ENCODE results near the gene TRMT112.

TRMT112 gene

DNA sequence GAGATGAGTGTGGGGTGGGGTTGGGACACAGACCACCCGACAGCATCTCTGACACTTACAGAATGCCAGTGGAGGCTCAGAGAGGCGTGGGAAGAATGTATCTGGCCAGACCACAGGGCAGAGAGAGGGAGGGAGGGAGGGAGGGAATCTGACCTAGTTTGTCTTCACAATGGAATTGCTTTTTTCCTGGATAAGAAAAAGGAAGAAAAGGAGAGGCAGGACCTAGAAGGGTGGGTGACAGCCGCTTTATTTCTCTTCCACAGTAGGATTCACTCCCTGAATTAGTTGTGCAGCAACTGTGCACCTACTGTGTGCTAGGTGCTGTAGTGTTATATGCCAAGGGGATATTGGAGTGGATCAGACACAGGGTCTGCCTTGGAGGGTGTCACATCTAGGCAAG, 22.6 kb downstream of the TRMT112 start:
- no peak for DNase-seq

DNA sequence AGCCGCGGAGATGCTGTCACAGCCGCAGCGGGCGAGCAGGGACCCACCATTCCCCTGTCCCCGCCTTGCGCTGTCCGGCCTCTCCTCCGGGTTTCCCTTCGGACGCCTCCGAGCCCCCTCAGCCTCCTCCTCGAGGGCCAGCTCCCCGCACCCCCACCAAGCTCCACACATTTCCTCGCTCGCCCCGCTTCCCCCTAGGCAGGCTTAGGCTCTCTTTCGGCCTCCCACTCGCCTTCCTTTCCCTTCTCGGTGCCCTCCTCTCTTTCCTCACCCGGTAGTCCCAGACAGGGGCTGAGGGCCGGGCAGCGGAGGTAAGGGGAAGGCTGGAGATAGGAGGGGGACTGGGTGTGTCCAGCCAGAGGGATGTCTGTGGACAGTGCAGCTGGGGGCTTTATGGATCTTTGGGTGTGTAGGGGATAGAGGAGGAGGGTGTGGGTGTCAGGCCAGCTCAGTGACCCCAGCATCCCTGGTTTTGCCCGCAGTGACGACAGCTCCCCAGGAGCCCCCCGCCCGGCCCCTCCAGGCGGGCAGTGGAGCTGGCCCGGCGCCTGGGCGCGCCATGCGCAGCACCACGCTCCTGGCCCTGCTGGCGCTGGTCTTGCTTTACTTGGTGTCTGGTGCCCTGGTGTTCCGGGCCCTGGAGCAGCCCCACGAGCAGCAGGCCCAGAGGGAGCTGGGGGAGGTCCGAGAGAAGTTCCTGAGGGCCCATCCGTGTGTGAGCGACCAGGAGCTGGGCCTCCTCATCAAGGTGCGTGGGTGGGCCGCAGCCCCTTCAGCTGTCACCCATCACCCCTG, 24.7 kb downstream of the TRMT112 start:
- peak in 1 of 51 donors; percentile 26 for DNase-seq

DNA sequence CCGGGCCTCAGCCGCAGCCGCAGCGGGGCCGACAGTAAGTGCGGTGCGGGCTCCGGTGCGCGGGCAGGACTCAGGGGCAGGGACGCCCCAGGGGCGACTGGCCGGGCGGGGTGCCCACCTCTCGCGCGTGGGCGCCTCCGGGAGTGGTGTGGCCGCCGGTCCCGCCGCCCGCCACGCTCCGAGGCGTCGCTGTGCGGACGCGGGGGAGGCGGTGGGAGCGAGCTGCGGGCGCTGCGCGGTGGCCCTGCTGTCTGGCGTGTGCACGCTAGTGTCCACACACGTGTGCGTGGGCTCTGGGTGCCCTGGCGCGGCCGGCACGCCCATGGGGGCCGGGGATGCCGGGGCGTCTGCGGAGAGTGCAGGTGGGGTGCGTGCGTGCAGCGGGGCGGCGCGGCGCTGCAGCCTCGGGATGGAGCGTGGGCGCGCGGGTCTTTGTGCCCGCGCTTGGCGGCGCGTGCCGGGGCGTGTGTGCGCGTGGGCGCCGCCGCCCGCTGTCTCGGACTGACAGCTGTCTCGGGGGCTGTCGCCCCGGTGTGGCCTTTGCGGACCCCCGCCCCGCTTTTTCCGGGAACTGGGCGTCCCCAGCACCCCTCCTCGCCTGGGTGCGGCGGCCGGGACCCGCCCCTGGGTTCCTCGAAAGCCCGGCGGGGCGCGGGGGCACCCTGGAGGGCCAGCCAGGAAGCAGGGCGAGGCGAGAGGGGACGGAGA, 25.5 kb downstream of the TRMT112 start:
- DNase-seq = peak in 5 of 51 donors; percentile 12 to 48 (median 39)

DNA sequence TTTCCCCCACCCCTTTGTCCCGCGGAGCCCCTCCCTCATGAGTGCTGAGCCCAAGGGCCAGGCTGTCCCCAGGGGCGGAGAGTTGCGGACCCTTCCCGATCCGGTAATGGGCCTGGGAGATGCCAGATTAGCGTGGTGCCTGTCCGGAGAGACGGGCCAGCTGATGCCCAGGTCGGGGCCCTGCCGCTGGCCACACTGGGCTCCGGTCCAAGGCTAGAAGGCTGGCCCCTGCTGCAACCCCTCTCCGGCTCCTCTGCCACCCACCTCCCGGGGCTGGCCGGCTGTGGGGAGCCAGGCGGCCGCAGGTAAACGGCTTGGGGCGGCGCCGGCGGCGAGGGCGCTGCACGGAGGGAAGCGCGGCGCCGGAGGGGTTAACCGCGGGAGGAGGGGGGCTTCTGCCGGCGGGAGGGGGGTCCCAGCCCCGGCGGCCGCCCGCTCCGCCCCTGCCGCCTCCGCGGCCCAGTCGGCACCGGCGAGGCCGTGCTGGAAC, 26.1 kb downstream of the TRMT112 start, which contains the start of gene KCNK4:
Gene KCNK4 (plus strand): TSS at position 41 of the 490 bp plus-strand sequence. CDS start 1,717 bp downstream, outside the sequence.
- DNase-seq = no peak

DNA sequence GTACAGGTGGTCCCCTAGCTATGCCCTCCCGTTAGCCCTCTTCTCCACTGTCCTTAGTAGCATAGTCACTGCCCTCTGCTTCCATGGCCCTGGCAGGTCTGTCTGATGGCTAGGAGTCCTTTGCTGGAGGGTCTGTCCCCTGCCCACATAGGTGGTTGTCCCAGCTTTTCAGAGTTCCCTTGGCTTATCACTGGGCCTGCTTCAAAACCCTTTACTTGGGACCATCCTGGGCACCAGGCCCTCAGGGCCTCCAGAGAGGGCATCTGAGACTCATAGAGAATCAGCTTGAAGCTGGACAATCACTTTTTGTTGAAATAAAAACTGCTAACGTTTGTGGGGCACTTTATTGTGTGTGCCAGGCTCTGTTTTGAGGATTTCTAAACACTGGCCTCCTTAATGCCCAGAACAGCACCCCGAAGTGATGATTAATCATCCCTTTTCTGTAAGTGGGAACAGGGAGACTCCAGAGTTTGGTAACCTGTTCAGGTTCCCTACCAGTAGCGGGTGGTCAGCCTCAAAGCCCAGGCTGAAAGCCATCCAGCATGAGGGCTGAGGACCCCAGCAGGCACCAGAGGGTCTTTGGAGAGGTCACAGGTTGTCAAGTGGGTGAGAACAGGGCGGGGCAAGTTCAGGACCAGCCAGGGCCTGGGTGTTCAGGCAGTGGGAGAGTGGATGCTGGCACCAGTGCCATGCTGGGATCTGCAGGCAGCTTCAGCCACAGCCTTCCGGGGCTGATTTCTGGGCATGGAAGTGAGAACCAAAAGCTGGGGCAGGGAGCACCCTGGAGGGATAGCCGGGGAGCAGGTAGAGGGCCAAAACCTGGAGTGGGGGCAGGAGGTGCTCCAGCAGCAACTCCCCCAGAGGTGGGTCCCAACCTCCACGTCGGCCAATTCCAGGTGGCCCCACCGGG, 26.8 kb downstream of the TRMT112 start:
- DNase-seq = no peak

DNA sequence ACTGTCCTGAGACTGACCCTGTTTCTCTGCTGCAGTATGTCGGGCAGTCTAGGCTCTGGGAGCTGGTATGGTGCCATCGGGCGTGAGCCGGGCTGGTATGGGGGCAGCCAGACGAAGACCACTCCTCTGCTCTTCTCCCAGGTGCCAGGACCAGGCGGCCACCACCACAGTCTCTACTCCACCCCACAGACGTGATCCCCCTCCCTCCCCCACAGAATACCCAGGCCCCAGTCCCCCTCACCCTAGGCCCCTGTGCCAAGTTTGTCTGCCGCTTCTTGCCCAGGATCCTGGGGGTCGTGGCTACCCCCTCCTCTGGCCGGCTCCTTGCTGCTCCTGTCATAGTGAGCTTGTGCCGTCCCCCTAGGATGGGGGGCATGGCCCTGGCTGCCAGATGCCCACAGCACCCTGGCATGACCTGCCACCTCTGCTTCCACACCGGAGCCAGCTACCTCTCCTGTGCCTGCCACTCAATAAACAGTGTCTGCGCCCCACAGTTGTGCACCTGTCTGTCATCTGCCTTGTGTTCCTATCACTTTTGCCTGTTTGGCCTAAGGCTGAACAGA, 28.3 kb downstream of the TRMT112 start:
- no peak for DNase-seq

DNA sequence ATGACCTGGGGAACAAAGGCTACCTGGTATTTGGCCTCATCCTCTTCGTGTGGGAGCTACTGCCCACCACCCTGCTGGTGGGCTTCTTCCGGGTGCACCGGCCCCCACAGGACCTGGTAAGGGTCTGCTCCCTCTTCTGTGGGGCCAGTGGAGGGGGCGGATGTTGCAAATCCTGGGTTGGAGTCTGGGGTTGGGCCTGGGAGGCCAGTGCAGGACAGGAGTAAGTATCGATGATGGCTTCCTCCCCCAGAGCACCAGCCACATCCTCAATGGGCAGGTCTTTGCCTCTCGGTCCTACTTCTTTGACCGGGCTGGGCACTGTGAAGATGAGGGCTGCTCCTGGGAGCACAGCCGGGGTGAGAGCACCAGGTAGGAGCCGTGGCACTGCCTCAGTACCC, 29.0 kb downstream of the TRMT112 start:
- no peak for DNase-seq

DNA sequence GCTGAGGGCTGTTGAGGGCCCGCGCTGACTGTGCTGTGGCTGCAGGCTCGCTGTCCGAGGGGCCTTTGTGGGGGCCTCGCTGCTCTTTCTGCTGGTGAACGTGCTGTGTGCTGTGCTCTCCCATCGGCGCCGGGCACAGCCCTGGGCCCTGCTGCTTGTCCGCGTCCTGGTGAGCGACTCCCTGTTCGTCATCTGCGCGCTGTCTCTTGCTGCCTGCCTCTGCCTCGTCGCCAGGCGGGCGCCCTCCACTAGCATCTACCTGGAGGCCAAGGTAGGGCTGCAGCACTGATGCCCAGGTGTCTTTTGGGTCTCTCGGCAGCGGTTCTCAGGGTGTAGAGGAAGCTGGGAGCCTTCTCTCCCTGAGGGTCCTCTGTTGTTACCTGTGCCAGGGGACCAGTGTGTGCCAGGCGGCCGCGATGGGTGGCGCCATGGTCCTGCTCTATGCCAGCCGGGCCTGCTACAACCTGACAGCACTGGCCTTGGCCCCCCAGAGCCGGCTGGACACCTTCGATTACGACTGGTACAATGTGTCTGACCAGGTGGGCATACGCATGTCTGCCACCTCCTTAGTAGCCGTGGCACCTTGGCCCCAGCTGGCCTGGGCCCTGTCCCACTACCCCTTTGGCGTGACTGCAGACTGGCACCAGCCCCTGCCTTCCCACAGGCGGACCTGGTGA, 29.5 kb downstream of the TRMT112 start:
- no peak for DNase-seq

DNA sequence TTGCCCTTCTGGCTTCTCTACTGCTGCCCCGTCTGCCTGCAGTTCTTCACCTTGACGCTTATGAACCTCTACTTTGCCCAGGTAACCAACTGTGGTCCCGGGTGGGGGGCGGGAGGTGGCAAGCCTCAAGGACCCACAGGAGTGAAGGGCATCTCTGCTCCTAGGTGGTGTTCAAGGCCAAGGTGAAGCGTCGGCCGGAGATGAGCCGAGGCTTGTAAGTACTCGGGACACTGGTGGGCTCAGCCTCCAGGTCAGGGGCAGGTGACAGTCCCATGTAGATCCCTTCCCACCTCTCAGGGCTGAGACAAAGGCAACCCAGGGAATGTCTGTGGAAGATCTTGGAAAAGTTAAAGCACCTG, 30.6 kb downstream of the TRMT112 start:
- no peak for DNase-seq

DNA sequence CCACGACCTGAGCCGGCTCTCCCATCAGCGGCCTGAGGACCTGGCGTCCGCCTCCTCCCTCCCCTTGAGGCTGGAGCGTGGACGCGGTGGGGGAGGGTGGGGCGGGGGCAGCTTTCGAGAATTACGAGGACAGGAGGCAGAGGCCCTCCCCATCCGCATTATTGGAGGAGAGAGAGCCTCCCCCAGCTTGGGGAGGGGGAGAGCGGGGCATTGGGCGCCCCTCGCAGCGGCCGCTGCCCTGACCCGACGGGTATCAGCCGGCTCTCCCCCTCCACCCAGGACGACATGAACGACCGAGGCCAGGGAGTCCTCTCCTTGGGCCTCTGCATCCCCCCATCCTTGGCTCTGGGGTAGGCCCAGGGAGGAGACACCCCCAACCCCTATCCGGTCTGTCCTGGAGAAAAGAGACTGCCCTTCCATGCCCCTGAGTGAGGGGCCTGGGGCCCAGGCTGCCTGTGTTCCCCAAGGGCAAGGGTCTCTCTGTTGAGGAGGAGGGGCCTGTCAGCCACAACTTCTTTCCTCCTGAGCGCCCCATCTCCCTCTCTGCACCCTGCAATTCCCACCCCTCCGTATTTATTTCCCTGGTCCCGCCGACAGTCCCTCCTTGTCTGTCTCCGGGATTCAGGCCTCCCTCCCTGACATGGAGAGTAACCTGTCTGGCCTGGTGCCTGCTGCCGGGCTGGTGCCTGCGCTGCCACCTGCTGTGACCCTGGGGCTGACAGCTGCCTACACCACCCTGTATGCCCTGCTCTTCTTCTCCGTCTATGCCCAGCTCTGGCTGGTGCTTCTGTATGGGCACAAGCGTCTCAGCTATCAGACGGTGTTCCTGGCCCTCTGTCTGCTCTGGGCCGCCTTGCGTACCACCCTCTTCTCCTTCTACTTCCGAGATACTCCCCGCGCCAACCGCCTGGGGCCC, 31.2 kb downstream of the TRMT112 start:
- no peak for DNase-seq

DNA sequence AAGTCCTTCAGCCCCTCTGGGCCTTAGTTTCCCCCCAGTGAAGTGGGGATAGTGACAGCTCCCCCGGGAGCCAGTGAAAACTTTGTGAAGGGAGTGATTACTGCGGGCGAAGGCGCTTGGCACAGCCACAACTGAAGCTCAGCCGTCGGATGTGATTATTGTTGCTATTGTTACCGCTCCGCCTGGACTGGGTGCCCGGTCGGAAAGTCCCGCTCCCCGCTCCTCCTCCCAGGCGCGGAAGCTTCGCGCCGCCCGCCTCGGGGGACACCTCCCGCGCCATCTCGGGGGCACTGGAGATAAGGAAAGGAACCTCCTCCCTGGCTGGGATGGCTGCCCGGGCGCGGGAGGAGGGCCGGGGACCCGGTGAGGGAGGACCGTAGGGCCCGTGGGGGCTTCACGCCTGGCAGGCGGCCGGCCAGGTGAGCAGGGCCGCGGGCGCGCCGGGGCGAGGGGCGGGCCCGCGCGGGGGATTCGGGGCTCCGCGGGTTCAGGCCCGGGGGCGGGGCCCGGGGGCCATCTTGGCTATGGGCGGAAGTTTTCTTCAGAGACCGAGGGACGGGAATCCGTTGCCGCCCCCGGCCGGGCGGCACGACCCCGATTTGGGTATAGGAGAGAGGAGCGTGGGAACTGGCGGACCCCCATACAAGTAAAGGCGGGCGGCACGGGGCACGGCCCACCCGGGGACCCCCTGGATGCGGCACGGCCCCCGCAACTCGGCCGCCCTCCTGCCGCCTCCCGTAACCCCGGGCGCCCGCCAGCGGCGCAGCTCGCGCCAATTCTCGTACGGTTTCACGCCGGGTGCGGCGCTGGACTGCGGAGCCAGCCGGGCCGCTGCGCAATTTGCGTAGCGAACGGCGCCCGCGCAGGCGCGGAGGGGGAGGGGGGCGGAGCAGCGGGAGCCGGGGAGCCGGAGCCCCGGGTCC, 32.1 kb downstream of the TRMT112 start, which contains the start of gene GPR137:
Gene GPR137 (plus strand): TSS at position 887 of the 923 bp plus-strand sequence. CDS start 677 bp downstream, outside the sequence.
- peak; percentile 44 to 98 (median 86) for DNase-seq

DNA sequence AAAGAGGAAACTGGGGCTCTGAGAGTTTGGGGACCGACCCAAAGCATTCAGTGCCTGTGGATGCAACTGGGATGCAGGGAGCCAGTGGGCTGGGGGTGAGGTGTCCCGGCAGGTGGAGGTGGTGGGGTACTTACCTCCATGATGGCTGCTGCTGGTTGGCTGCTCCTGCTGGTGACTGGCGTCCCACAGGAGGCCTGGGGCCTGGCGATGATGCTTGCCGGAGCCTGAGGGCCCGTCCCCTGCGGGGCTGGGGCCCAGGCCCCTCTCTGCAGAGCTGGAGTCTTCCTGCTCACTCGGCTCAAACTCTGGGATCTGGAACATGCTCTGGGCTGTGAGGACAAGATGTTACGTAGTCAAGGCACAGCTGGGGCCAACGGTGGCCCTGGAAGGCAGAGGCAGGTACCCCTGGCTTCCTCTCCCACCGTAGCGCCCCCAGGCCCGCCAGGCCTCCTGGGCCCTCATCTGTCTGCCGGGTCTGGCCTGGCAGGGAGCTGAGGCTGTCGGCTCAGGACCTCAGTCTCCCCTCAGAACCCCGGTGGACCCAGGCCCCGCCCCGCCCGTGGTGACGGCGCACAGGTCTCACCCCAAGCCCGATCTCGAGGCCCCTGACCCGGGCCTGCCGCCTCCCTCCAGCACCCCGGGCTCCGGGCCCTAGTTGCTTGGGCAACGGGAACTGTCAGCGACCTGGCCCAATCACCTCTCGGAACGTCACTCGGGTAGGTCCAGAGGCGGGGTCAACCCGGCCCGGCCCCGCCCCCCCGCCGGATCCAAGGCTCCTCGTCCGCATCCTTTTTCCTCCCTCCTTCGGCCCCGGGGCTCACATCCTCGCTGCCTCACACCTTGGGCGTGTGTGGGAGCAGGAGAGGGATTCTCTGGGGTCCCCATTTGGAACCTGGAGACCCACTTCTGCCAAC, 33.1 kb downstream of the TRMT112 start, which contains the start of gene BAD:
Gene BAD (minus strand): TSS at position 618 of the 914 bp plus-strand sequence. CDS start 297 bp downstream, at position 321.
- peak; percentile 59 to 99 (median 94) for DNase-seq

DNA sequence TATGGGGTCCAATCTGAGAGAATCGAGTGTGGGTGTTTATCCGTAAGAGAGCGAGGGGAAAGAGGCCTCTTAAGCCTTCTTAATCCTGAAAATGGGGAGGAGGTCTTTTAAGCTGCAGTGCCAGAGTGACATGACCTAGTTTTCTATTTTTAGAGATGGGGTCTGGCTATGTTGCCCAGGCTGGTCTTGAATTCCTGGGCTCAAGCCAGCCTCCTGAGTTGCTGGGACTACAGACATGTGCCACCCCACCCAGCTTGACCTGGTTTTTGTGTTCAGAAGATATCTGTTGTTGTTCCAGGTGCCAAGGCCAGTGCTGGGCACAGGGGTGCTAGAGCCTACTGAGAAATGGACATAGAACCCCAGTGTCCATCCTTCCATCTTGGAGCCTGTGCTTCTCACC, 34.3 kb downstream of the TRMT112 start:
- no peak for DNase-seq

DNA sequence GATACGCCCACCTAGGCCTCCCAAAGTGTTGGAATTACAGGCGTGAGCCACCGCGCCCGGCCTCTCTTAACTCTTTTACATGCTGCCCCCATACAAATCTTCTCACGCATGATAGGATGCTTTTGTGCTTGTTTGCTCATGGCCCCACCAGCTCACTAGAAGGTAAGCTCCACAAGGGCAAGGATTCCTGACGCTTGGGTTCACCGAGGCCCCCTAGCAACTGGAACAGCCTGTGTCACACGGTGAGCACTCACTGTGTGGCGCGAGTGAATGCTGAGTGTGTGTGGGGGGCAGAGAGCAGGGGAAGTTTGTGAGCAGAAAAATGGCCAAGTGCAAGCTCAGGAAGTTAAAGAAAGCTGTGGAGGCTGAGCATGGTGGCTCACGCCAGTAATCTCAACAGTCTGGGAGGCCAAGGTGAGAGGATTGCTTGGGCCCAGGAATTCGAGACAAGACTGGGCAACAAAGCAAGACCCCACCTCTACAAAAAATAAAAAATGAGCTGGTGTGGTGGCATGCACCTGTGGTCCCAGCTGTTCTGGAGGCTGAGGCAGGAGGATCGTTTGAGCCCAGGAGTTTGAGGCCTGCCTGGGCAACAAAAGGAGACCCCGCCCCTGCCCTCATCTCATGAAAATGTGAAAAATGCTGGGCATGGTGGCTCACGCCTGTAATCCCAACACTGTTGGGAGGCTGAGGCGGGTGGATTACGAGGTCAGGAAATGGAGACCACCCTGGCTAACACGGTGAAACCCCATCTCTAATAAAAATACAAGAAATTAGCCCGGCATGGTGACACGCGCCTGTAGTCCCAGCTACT, 35.2 kb downstream of the TRMT112 start:
- no peak for DNase-seq

DNA sequence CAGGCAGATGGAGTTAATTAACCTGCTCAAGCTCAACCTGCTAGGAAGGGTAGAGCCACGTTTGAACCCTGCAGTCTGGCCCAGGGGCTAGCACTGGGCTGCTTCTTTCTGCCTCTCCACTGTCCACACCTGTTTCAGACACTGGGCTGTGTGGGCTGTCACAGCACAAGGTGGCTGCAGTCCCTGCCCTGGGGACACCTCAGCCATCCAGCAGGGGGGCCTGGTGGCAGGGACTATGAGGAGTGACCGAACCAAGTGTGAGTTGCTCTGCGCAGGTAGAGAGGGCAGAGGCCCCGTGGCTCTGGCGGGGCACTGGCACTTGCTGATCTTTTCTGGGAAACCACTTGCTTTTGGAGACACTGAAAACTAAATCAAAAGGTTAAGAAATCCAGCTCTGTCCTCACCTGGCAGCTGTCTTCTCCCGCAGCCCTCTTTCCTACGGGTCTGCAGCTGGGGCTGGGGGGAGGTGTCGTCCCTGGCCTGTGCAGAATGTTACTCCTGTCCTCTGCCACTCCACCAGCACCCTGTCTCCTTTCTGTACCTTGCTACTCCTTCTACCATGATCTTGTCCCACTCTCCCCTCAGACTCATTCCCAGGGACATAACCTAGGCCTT, 38.7 kb downstream of the TRMT112 start:
- DNase-seq = no peak

Data from hypothalamus (tissue), 51 donors.